Measurements from ENCODE around the gene GDPGP1. TPM values are rescaled to one million over a fixed set of nuclear protein-coding genes. Genes with fewer than 3 reads are reported as not detected.

Gene GDPGP1
- total and polyA plus RNA-seq, 2 of the 4 experiments (the other 2 are of a cell fraction), result 2.3 to 4.1 TPM

GRCh38 chr15:90287946-90288345 lies 53.9 kb downstream of the GDPGP1 start:
- WGBS, 2 experiments (ENCODE audit: extremely low coverage in 2 of 2, insufficient read length in 1 of 2), result 100% methylated on average over 1 of the region's 6 CpGs; no CpG with 5 or more reads in 1 of the 2 experiments
- CTCF ChIA-PET, result interaction anchor here (0.6 kb wide), 1 partner anchor 19 kb away, joined by 3 read pairs; no protein-coding TSS in a partner anchor
- in situ Hi-C loops (cut with MboI; ENCODE audit: low sequenced_read_pairs), result no loop called here

More at GRCh38 chr15:90287946-90288345, 53.9 kb downstream of the GDPGP1 start:
- Histone ChIP-seq H2BK20ac (ENCODE audit: low read depth, low read length) (no peak overlapping the region), H4K20me1 (ENCODE audit: insufficient read depth, low read length) (no peaks in the 10 kb centered on the region), H3K56ac (ENCODE audit: extremely low read depth, insufficient read depth, low read length) (no peak overlapping the region), H3K9me3 (ENCODE audit: control insufficient read depth, insufficient read depth, low read length) (no peaks in the 10 kb centered on the region), H2BK15ac (ENCODE audit: low read depth, low read length) (no peak overlapping the region), H3K4me1 (ENCODE audit: control insufficient read depth, insufficient read depth, low read length) (no peaks in the 10 kb centered on the region), H3K27me3 (ENCODE audit: control insufficient read depth, insufficient read depth, low read length) (no peaks in the 10 kb centered on the region), H3K27ac (ENCODE audit: insufficient read depth, low read length) (no peak overlapping the region), H2AFZ (replicated peaks; ENCODE audit: low read length, poor library complexity) (no peak overlapping the region), H4K8ac (ENCODE audit: low read depth in 2 of 2, low read length in 2 of 2) (no peak overlapping the region), H4K91ac (ENCODE audit: insufficient read depth, low read depth, low read length) (no peak overlapping the region), H4K5ac (ENCODE audit: low read depth, low read length) (no peak overlapping the region), H2BK120ac (ENCODE audit: low read depth, low read length) (no peak overlapping the region), H2BK5ac (ENCODE audit: low read depth, low read length, poor library complexity, severe bottlenecking) (no peak overlapping the region), H3K9me1 (ENCODE audit: insufficient read depth, low read length) (no peaks in the 10 kb centered on the region), H3K79me1 (ENCODE audit: low read depth in 1 of 2, low read length in 2 of 2) (no peaks in the 10 kb centered on the region), H3K36me3 (ENCODE audit: control insufficient read depth, insufficient read depth, low read length) (no peaks in the 10 kb centered on the region), H3K4me3 (ENCODE audit: insufficient read depth, low read depth, low read length) (no peak overlapping the region), H3K18ac (ENCODE audit: low read depth, low read length) (no peak overlapping the region), H2AK9ac (replicated peaks; ENCODE audit: low read depth, low read length, poor library complexity) (no peak overlapping the region), H3K9ac (ENCODE audit: low read depth, low read length) (no peak overlapping the region), H2AK5ac (ENCODE audit: low read depth, low read length) (no peak overlapping the region), H3K23ac (ENCODE audit: low read depth, low read length) (no peak overlapping the region), H3K14ac (replicated peaks; ENCODE audit: low read depth, low read length) (no peak overlapping the region), H3K4ac (ENCODE audit: low read depth, low read length) (no peak overlapping the region), H3K4me2 (ENCODE audit: low read depth, low read length) (no peak overlapping the region)
- dilution Hi-C loops (cut with HindIII; ENCODE audit: low sequenced_read_pairs, unreplicated experiment), result no loop called here
- no TSS peak for BruUV-seq (replicated peaks)
- TF ChIP-seq MAFK (IDR thresholded peaks at IDR 0.05; ENCODE audit: low read depth, low read length) (no peak), USF2 (IDR thresholded peaks at IDR 0.05; ENCODE audit: low read depth, low read length) (no peak), BHLHE40 (IDR thresholded peaks at IDR 0.05; ENCODE audit: low read depth, low read length) (no peak), MXI1 (IDR thresholded peaks at IDR 0.05; ENCODE audit: borderline replicate concordance, low read depth, low read length) (no peak), FOS (IDR thresholded peaks at IDR 0.05; ENCODE audit: low read depth, low read length) (no peak), MAZ (IDR thresholded peaks at IDR 0.05; ENCODE audit: borderline replicate concordance, low read depth, low read length) (no peak), NFE2L2 (IDR thresholded peaks at IDR 0.05; ENCODE audit: low read depth, low read length) (no peak), SMC3 (IDR thresholded peaks at IDR 0.05; ENCODE audit: low read depth, low read length) (no peak), RAD21 (IDR thresholded peaks at IDR 0.05; ENCODE audit: low read length) (no peak), POLR2A (IDR thresholded peaks at IDR 0.05; ENCODE audit: low read depth, low read length) (no peak), CEBPB (IDR thresholded peaks at IDR 0.05; ENCODE audit: low read depth, low read length) (no peak), RFX5 (IDR thresholded peaks at IDR 0.05; ENCODE audit: low read depth, low read length) (no peak), CHD1 (IDR thresholded peaks at IDR 0.05; ENCODE audit: low read depth, low read length) (no peak), RCOR1 (IDR thresholded peaks at IDR 0.05; ENCODE audit: insufficient replicate concordance, low read length) (no peak)
- TF ChIP-seq, protein P1, sequence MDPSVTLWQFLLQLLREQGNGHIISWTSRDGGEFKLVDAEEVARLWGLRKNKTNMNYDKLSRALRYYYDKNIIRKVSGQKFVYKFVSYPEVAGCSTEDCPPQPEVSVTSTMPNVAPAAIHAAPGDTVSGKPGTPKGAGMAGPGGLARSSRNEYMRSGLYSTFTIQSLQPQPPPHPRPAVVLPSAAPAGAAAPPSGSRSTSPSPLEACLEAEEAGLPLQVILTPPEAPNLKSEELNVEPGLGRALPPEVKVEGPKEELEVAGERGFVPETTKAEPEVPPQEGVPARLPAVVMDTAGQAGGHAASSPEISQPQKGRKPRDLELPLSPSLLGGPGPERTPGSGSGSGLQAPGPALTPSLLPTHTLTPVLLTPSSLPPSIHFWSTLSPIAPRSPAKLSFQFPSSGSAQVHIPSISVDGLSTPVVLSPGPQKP (IDR thresholded peaks at IDR 0.05; ENCODE audit: borderline replicate concordance, low read depth, low read length), result no peak
- TF ChIP-seq, protein P2, sequence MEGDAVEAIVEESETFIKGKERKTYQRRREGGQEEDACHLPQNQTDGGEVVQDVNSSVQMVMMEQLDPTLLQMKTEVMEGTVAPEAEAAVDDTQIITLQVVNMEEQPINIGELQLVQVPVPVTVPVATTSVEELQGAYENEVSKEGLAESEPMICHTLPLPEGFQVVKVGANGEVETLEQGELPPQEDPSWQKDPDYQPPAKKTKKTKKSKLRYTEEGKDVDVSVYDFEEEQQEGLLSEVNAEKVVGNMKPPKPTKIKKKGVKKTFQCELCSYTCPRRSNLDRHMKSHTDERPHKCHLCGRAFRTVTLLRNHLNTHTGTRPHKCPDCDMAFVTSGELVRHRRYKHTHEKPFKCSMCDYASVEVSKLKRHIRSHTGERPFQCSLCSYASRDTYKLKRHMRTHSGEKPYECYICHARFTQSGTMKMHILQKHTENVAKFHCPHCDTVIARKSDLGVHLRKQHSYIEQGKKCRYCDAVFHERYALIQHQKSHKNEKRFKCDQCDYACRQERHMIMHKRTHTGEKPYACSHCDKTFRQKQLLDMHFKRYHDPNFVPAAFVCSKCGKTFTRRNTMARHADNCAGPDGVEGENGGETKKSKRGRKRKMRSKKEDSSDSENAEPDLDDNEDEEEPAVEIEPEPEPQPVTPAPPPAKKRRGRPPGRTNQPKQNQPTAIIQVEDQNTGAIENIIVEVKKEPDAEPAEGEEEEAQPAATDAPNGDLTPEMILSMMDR (conservative IDR thresholded peaks at IDR 0.05; ENCODE audit: low read depth, low read length), result no peak
- ATAC-seq (ENCODE audit: low read depth) (no peak), DNase-seq (no peak)
- POLR2A ChIA-PET (ENCODE audit: unreplicated experiment), result no interaction called here
- intact Hi-C loops (cut with micrococcal nuclease), result loop anchor here (2.0 kb wide), 1 partner anchor 43 kb away; no protein-coding TSS in a partner anchor
